Stimulated activated naive CD8-positive, alpha-beta T cell treated with anti-CD3 and anti-CD28 coated beads, Interleukin-15, amount 100 ng/mL, for 72 hours (primary cell): ENCODE data around the gene MYRIP.
A peak's percentile ranks its signal among the peaks of the same experiment; 100 is the strongest.

Experiments
- ATAC-seq: fragments of 150-1000 bp; cut with Tn5 transposase; 2 replicates; pipeline ENCODE4 v1.10.0; 2021; ENCODE audit warnings: mild to moderate bottlenecking, moderate library complexity
- DNase-seq, 2 donors: peaks; one replicate each; pipeline ENCODE4 v3.0.0; 2021 to 2022
- H3K27ac Mint-ChIP-seq, 2 donors: one replicate each; pipeline ENCODE4 v1.8.0; 2022; ENCODE audit warnings: mild to moderate bottlenecking in 2 of 2, mixed read lengths in 2 of 2, moderate library complexity in 2 of 2
- H3K27me3 Mint-ChIP-seq: one replicate; pipeline ENCODE4 v1.8.0; 2022; ENCODE audit warnings: mixed read lengths
- H3K4me1 Mint-ChIP-seq: one replicate; pipeline ENCODE4 v1.8.0; 2022; ENCODE audit warnings: mild to moderate bottlenecking, mixed read lengths
- H3K4me3 Mint-ChIP-seq, 2 donors: one replicate each; pipeline ENCODE4 v1.8.0; 2022; ENCODE audit warnings: mild to moderate bottlenecking in 2 of 2, mixed read lengths in 2 of 2, moderate library complexity in 1 of 2
- H3K9me3 Mint-ChIP-seq, 2 donors: one replicate each; pipeline ENCODE4 v1.8.0; 2022; ENCODE audit warnings: mixed read lengths in 2 of 2

MYRIP gene

DNA sequence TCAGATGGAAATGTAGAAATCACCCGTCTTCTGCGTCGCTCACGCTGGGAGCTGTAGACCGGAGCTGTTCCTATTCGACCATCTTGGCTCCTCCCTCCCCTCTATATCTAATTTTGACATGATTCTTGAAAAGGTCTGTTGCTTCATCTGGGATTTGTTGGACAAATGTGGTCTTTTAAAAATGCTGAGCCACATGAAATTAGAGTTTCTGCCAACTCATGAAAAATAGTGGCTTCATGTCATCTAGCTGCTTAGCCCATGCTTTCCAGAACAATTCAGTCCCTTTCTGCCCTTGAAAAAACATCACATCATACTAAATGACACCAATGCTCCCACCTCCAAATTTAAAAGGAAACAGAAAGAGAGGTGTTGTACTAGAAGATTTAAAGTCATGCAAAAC is 351.5 kb downstream of the MYRIP start:
- no peak overlapping the region for H3K4me3 Mint-ChIP-seq
- DNase-seq = no peak
- no peak overlapping the region for H3K27ac Mint-ChIP-seq
- no peaks in the 10 kb centered on the region for H3K4me1 Mint-ChIP-seq
- peaks cover 16 to 28% of the 10 kb centered on the region in 2 donors for H3K9me3 Mint-ChIP-seq
- no peak for ATAC-seq
- no peaks in the 10 kb centered on the region for H3K27me3 Mint-ChIP-seq

DNA sequence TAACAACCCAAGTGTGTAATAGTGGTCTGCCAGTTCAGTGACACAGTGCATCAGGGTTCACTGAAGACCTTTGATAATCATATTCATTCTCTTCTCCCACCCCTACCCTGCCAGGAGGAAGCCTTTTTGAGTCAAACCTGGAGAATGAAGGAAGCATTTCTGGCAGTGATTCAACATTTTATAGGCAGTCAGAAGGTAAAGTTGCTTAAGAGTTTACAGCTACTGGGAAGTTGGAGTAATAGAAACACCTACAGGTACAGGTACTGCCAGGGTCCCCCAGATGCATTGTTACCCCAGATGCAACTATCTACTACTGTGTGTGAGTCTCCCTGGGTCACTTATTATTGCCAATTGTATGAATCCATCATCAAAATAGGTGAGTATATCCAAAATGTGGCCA is 353.2 kb downstream of the MYRIP start:
- DNase-seq (no peak), ATAC-seq (no peak)
- H3K27ac Mint-ChIP-seq = no peak overlapping the region
- no peaks in the 10 kb centered on the region for H3K4me1 Mint-ChIP-seq
- no peaks in the 10 kb centered on the region for H3K27me3 Mint-ChIP-seq
- no peak overlapping the region for H3K4me3 Mint-ChIP-seq
- peaks cover 16 to 28% of the 10 kb centered on the region in 2 donors for H3K9me3 Mint-ChIP-seq

DNA sequence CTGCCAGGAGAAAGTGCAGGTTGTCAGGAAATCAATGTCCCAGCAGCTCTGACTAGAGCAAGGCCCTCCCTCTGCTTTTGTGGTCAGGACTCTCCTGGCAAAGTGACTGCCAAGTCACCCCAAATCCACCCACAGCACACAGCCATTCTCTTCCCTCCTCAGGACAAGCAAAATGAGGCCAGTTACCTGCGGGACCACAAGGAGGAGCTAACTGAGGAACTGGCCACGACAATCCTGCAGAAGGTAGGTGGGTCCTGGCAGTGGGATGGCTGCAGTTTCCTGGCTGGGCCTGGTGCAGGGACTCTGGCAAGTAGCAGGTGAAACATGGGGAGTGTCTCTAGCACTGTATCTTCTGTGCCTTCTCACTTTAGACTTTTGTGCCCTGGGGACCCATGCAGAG is 357.6 kb downstream of the MYRIP start:
- DNase-seq = no peak
- Mint-ChIP-seq H3K27ac (no peak overlapping the region), H3K9me3 (peaks cover 0 to 7% of the 10 kb centered on the region in 2 donors), H3K4me3 (no peak overlapping the region), H3K4me1 (peaks cover 10% of the 10 kb centered on the region), H3K27me3 (no peaks in the 10 kb centered on the region)
- ATAC-seq = no peak

- Mint-ChIP-seq H3K9me3 (peaks cover 0 to 7% of the 10 kb centered on the region in 2 donors), H3K4me1 (peaks cover 10% of the 10 kb centered on the region), H3K27ac (no peak overlapping the region), H3K4me3 (no peak overlapping the region), H3K27me3 (no peaks in the 10 kb centered on the region)
- ATAC-seq (no peak), DNase-seq (no peak)
Measured at GRCh38 chr3:40167958-40168357, 358.5 kb downstream of the MYRIP start.

- Mint-ChIP-seq H3K4me1 (peaks cover 10% of the 10 kb centered on the region), H3K27ac (no peak overlapping the region), H3K27me3 (no peaks in the 10 kb centered on the region), H3K9me3 (no peaks in the 10 kb centered on the region), H3K4me3 (no peak overlapping the region)
- no peak for ATAC-seq
- no peak for DNase-seq
Measured at GRCh38 chr3:40169983-40170382, 360.6 kb downstream of the MYRIP start.

DNA sequence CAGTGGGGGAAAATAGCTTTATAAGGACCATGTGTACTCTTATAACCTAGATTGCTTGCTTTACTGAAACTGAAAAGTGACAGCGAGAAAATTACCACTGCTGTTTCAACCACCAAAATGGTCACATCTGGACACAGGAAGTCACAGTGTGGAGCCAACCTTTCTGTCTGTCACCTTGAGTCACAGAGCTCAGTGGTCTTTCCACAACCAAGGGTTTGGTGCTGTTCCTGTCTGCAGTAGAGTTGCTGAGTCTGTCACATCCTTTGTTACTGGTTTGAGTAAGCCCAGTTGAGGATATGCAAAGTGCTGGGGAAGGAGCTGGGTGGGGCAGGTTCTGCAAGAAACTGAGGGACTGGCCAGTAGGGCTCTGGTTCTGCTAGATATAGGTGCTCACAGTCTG is 361.0 kb downstream of the MYRIP start:
- H3K4me3 Mint-ChIP-seq = no peak overlapping the region
- DNase-seq (peak in 1 of 2 donors; percentile 18), ATAC-seq (peak; percentile 89)
- no peaks in the 10 kb centered on the region for H3K9me3 Mint-ChIP-seq
- H3K27ac Mint-ChIP-seq = no peak overlapping the region
- peaks cover 10% of the 10 kb centered on the region for H3K4me1 Mint-ChIP-seq
- H3K27me3 Mint-ChIP-seq = no peaks in the 10 kb centered on the region

DNA sequence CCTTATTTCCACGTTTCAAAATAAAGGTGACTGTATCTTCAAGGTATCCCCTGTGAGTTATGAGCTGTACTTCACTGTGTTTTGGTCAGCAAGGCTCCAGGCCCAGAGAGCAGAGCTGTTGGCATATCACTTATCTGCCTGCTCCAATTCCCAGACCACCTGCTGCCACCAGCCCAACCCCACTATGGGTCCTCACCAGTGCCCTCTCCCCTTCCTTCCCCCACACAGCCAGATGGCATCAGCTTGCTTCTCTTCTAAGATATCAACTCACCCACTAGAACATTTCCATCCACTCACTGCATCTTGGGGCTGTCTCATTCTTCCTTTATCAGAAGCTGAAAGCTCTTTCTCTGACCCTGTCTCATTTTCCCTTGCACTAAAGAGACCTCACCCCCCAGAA is 363.2 kb downstream of the MYRIP start:
- Mint-ChIP-seq H3K4me1 (peaks cover 10% of the 10 kb centered on the region), H3K27ac (no peak overlapping the region), H3K27me3 (no peaks in the 10 kb centered on the region), H3K9me3 (no peaks in the 10 kb centered on the region), H3K4me3 (no peak overlapping the region)
- no peak for ATAC-seq
- DNase-seq = no peak

DNA sequence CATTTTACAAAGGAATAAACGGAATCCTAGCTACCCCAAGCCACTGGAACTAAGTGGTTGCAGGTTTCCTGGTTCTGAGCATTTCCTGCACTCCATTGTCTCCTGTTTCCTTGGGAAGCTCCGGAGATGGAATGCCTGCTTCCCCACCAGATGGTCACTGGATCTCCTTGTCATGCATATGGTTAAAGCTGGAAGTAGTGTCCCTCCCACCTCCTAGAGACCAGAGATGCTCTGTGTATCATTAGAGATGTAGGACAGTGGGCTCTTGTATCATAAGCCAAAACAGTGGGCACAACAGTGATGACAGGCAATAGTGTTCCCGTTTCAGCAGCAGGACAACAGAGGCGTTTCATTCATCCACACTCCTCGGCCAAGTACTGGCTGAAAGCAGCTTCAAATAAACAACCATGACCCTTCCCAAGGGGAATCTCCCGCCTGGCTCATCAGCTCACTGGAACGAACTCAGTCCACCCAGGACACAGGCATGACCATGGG is 363.9 kb downstream of the MYRIP start:
- H3K27me3 Mint-ChIP-seq = no peaks in the 10 kb centered on the region
- DNase-seq (no peak), ATAC-seq (no peak)
- H3K27ac Mint-ChIP-seq = no peak overlapping the region
- peaks cover 10% of the 10 kb centered on the region for H3K4me1 Mint-ChIP-seq
- H3K4me3 Mint-ChIP-seq = no peak overlapping the region
- no peaks in the 10 kb centered on the region for H3K9me3 Mint-ChIP-seq

- Mint-ChIP-seq H3K27ac (no peak overlapping the region), H3K4me1 (no peaks in the 10 kb centered on the region), H3K27me3 (no peaks in the 10 kb centered on the region), H3K9me3 (no peaks in the 10 kb centered on the region), H3K4me3 (no peak overlapping the region)
- ATAC-seq (no peak), DNase-seq (no peak)
Measured at GRCh38 chr3:40178012-40178594, 368.7 kb downstream of the MYRIP start.

GRCh38 chr3:40179016-40179415 is 369.6 kb downstream of the MYRIP start:
- Mint-ChIP-seq H3K9me3 (no peaks in the 10 kb centered on the region), H3K4me1 (no peaks in the 10 kb centered on the region), H3K27me3 (no peaks in the 10 kb centered on the region), H3K27ac (no peak overlapping the region), H3K4me3 (no peak overlapping the region)
- DNase-seq = peak; percentile 42 to 57
- ATAC-seq = peak; percentile 39

DNA sequence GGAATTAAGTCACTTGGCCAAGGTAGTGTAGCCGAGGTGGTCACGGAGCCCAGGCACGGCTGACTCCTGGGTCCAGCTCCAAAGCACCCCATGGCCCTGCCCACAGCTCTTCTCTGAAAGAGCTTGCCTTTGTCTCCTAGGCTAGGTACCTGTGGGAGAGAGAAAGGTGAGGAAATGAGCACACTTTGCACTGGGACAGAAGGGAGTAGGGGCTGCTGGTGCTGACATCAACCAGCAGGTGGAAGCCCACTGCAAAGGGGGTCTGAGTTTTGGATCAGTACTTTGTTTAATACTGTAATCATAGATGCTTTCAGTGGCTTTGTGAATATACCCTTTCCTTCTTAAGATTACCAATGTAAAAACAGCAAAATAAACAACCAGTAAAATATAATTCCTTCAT is 371.8 kb downstream of the MYRIP start:
- peaks cover 6% of the 10 kb centered on the region for H3K4me1 Mint-ChIP-seq
- no peak overlapping the region for H3K27ac Mint-ChIP-seq
- no peak overlapping the region for H3K4me3 Mint-ChIP-seq
- no peaks in the 10 kb centered on the region for H3K9me3 Mint-ChIP-seq
- ATAC-seq = no peak
- DNase-seq = no peak
- no peaks in the 10 kb centered on the region for H3K27me3 Mint-ChIP-seq

GRCh38 chr3:40185029-40185695 is 375.8 kb downstream of the MYRIP start:
- no peak for ATAC-seq
- Mint-ChIP-seq H3K4me1 (peaks cover 6% of the 10 kb centered on the region), H3K4me3 (no peak overlapping the region), H3K27me3 (no peaks in the 10 kb centered on the region), H3K9me3 (no peaks in the 10 kb centered on the region), H3K27ac (no peak overlapping the region)
- no peak for DNase-seq

- ATAC-seq = no peak
- Mint-ChIP-seq H3K9me3 (no peaks in the 10 kb centered on the region), H3K27me3 (no peaks in the 10 kb centered on the region), H3K4me1 (peaks cover 6% of the 10 kb centered on the region), H3K27ac (no peak overlapping the region), H3K4me3 (no peak overlapping the region)
- DNase-seq = no peak
Measured at GRCh38 chr3:40186508-40186907, 377.1 kb downstream of the MYRIP start.

DNA sequence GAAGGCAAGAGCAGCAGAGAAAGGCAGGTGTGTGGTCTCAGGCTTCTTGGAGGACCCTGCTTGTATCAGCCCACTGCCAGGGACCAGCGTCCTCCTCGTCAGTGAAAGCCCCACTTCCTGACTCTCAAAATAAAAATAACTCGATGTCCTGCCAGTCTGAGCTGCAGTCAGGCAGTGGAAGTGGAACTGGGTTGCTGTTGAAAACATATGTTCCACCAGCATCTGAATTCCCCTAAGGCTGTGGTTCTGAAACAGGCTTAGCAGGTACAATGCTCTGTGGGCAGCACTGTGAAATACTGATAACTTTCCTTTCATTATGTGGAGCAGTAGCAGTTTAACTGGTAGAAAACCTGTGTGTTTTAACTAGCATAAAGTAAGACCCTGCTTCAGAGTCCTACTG is 378.5 kb downstream of the MYRIP start:
- no peak for ATAC-seq
- H3K9me3 Mint-ChIP-seq = no peaks in the 10 kb centered on the region
- no peaks in the 10 kb centered on the region for H3K27me3 Mint-ChIP-seq
- H3K4me1 Mint-ChIP-seq = peaks cover 6% of the 10 kb centered on the region
- H3K27ac Mint-ChIP-seq = no peak overlapping the region
- DNase-seq = no peak
- H3K4me3 Mint-ChIP-seq = no peak overlapping the region

DNA sequence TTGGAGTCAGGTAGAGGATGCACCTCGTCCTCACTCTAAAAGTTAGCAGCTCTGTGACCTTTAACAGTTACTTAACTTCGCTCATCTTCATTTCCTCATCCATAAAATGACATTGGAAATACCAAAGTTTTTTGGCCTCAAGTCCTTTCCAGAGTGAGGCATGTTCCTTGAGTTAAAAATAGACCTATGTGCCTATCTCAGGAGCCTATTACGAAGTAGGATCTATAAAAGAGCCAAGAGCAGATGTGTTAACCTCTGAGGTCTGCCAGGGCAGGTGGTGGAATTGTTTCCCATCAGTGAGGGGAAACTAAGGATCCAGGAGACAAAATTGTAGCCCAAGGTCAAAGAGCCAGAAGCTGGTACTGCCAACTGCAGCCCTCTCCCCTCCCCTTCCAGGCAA is 379.7 kb downstream of the MYRIP start:
- peaks cover 6% of the 10 kb centered on the region for H3K4me1 Mint-ChIP-seq
- DNase-seq (no peak), ATAC-seq (no peak)

GRCh38 chr3:40190056-40190455 is 380.6 kb downstream of the MYRIP start:
- Mint-ChIP-seq H3K4me1 (peaks cover 4% of the 10 kb centered on the region), H3K9me3 (no peaks in the 10 kb centered on the region), H3K27ac (no peak overlapping the region), H3K27me3 (no peaks in the 10 kb centered on the region), H3K4me3 (no peak overlapping the region)
- ATAC-seq (peak; percentile 26), DNase-seq (no peak)

More for the DNA sequence above, 379.7 kb downstream of the MYRIP start:
- no peak overlapping the region for H3K27ac Mint-ChIP-seq
- H3K4me3 Mint-ChIP-seq = no peak overlapping the region
- no peaks in the 10 kb centered on the region for H3K9me3 Mint-ChIP-seq
- H3K27me3 Mint-ChIP-seq = no peaks in the 10 kb centered on the region

DNA sequence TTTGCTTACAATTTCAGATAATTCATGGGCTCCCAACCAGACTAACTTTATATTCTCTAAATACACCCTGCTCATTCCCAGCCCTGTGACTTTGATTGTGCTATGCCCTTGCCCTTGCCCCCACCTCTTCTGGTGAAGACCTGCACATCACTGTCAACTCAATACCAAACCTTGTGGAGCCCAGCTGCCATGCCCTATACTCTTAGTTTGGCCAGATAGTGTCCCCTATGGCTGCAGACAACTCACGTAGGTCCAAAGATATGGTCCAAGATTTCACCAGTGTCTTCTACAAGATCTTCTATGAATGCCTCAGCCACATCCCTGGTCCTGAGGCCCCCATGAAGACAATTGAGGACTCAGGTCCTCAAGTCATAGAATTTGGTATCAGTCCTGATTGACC is 381.8 kb downstream of the MYRIP start:
- H3K27me3 Mint-ChIP-seq = no peaks in the 10 kb centered on the region
- no peak for ATAC-seq
- H3K4me3 Mint-ChIP-seq = no peak overlapping the region
- H3K4me1 Mint-ChIP-seq = no peaks in the 10 kb centered on the region
- H3K9me3 Mint-ChIP-seq = no peaks in the 10 kb centered on the region
- DNase-seq = no peak
- no peak overlapping the region for H3K27ac Mint-ChIP-seq
